NCI-H345 treated with DMSO at 0.1 percent for 48 hours (cell line): ENCODE results near the gene DPM1.

Experiments used
- DNase-seq: peaks from one replicate; lab custom pipeline; 2025; ENCODE audit not compliant: unreplicated experiment; lab: John Stamatoyannopoulos, UW

DPM1 gene

GRCh38 chr20:50900261-50900660 is 58.1 kb downstream of the DPM1 start:
- no peak for DNase-seq

GRCh38 chr20:50898475-50898874 is 59.9 kb downstream of the DPM1 start:
- DNase-seq, result no peak

DNA sequence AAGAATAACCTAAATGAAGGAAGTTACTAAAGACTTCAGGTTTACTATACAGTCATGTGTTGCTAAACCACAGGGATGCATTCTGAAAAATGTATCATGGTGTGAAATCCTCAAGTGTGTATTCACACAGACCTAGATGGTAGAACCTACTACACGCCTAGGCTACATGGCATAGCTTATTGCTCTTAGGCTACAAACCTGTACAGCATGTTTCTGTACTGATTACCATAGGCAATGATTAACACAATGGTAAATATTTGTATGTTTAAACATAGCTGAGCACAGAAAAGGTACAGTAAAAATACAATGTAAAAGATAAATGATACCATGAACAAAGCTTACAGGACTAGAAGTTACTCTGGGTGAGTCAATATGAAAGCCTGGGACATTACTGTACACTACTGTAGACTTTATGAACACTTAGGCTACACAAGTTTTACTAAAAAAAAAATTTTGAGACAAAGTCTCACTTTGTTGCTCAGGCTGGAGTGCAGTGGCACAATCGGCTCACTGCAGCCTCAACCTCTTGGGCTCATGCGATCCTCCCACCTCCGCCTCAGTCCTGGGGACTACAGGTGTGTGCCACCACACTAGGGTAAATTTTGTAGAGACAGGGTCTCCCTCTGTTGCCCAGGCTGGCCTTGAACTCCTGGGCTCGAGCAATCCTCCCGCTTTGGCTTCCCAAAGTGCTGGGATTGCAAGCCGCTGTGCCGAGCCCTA is 63.1 kb downstream of the DPM1 start:
- no peak for DNase-seq

- no peak for DNase-seq
These were observed 64.7 kb downstream of the DPM1 start for GRCh38 chr20:50893620-50894019.

GRCh38 chr20:50892394-50892793 is 65.9 kb downstream of the DPM1 start:
- no peak for DNase-seq

DNA sequence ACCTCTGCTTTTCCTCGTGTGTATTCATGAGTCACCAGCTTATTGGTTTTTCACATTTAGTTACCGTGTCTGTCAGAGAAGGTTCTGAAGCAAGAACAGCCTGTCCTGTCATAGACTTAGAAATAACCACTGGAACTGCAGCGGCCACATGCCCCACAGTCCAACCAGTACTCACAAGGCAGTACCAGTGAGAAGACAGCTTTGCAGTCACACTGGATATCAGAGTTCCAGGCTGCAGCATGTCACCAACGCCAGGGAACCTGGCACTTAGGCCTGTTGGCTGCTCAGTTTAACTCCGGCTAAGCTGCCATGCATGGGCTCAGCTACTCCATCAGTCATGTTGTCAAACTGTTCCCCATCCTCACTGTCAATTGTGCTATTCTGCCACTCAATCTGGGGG is 67.2 kb downstream of the DPM1 start:
- no peak for DNase-seq

DNA sequence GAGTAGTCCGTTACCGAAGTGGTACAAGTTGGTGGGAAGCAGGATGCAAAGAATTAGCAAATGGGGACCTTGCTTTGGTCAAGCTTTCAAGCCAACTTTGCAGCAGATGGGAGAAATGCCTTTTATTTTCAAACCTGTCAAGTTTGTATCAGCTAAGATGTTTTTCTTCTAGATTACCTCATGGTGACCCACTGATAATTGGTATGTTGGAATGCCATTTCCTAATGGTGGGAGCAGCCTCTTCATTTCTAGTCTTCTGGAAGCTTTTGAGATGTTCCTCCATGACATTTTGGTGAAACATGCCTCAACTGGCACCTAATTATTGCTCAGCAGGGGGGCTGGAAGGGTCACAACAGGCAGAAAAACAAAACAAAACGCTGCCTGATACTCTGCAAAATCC is 70.8 kb downstream of the DPM1 start:
- no peak for DNase-seq

- DNase-seq, result no peak
These were observed 72.0 kb downstream of the DPM1 start for GRCh38 chr20:50886184-50886790.

GRCh38 chr20:50885781-50886180 is 72.6 kb downstream of the DPM1 start:
- DNase-seq, result no peak

DNA sequence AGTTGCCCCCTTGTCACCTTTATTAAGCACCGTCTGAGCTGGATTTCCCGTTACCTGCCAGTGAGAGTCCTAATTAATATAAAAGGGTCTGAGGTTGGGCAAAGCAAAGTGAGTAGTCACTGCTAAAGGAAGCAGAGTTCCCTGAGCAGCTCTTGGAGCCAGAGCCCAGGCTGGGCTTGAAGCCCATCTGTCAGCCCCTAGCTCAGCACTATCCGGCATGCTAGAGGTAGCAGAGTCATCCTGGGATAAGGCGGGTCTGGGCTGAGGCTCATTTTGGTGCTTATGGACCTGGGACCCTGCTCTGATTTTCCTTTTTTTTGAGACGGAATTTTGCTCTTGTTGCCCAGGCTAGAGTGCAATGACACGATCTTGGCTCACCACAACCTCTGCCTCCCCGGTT is 73.3 kb downstream of the DPM1 start:
- DNase-seq, result no peak
